ENCODE measurements around the gene CXCR4.
"Not testable (repeated sequence)": the region's sequence is repeated elsewhere in the genome, so short reads cannot be mapped to it uniquely, and the experiment has no call there.

Gene CXCR4

GRCh38 chr2:136113209-136113971 is 4.6 kb downstream of the CXCR4 start:
- DNase-seq: peak; percentile 94 to 97

- DNase-seq: peak; percentile 49 to 56
Measured at GRCh38 chr2:136112317-136113208, 5.4 kb downstream of the CXCR4 start.

GRCh38 chr2:136111711-136112110 is 6.2 kb downstream of the CXCR4 start:
- DNase-seq: peak in 1 of 2 donors; percentile 41

GRCh38 chr2:136110526-136110925 is 7.4 kb downstream of the CXCR4 start:
- DNase-seq: peak; percentile 39 to 57

- no peak for DNase-seq
Measured at GRCh38 chr2:136108463-136108862, 9.5 kb downstream of the CXCR4 start.

GRCh38 chr2:136107051-136108033 is 10.6 kb downstream of the CXCR4 start:
- DNase-seq: no peak

- DNase-seq: no peak
Measured at GRCh38 chr2:136106505-136106904, 11.4 kb downstream of the CXCR4 start.

GRCh38 chr2:136104977-136105376 is 13.0 kb downstream of the CXCR4 start:
- no peak for DNase-seq

- no peak for DNase-seq
Measured at GRCh38 chr2:136101042-136101441, 16.9 kb downstream of the CXCR4 start.

GRCh38 chr2:136098441-136098840 is 19.5 kb downstream of the CXCR4 start:
- peak; percentile 48 to 49 for DNase-seq

GRCh38 chr2:136093583-136093982 is 24.4 kb downstream of the CXCR4 start:
- DNase-seq: no peak

GRCh38 chr2:136091899-136092298 is 26.1 kb downstream of the CXCR4 start:
- DNase-seq: no peak

GRCh38 chr2:136087901-136088460 is 30.0 kb downstream of the CXCR4 start:
- not testable (repeated sequence) for DNase-seq

GRCh38 chr2:136086253-136087016 is 31.5 kb downstream of the CXCR4 start:
- DNase-seq: peak in 1 of 2 donors; percentile 6

GRCh38 chr2:136085453-136086209 is 32.3 kb downstream of the CXCR4 start:
- DNase-seq: no peak

GRCh38 chr2:136081582-136082210 is 36.3 kb downstream of the CXCR4 start:
- DNase-seq: no peak

GRCh38 chr2:136080114-136080513 is 37.8 kb downstream of the CXCR4 start:
- DNase-seq: no peak

GRCh38 chr2:136077107-136077506 is 40.8 kb downstream of the CXCR4 start:
- no peak for DNase-seq

GRCh38 chr2:136075476-136075875 is 42.5 kb downstream of the CXCR4 start:
- no peak for DNase-seq

- DNase-seq: no peak
Measured at GRCh38 chr2:136072621-136073020, 45.3 kb downstream of the CXCR4 start.
